OCI-LY1 (cell line): Measurements from ENCODE around the gene ABCA13.

Source experiments
- H2AFZ ChIP-seq: fragments of 200-600 bp; sonication (generic), shearing (Covaris generic); 2 replicates; pipeline ENCODE4 v1.6.0; 2014; ENCODE audit warnings: antibody characterized with exemption, mild to moderate bottlenecking, low read length
- H3F3A ChIP-seq: fragments of 200-600 bp; sonication (generic), shearing (Covaris generic); 2 replicates; pipeline ENCODE4 v1.6.0; 2014; ENCODE audit warnings: mild to moderate bottlenecking, antibody characterized with exemption, low read length, moderate library complexity; ENCODE audit not compliant: insufficient read depth
- H3K27ac ChIP-seq: fragments of 200-600 bp; sonication (generic); 2 replicates; pipeline ENCODE4 v1.5.1; 2014; ENCODE audit warnings: low read length, mixed run types, mild to moderate bottlenecking, low read depth; ENCODE audit not compliant: poor library complexity, severe bottlenecking
- H3K27me3 ChIP-seq: fragments of 200-600 bp; sonication (generic); 2 replicates; pipeline ENCODE4 v1.6.0; 2014; ENCODE audit warnings: antibody characterized with exemption, mild to moderate bottlenecking, low read length, moderate library complexity; ENCODE audit not compliant: insufficient read depth
- H3K36me3 ChIP-seq: fragments of 200-600 bp; sonication (generic); 2 replicates; pipeline ENCODE4 v1.6.1; 2014; ENCODE audit warnings: mild to moderate bottlenecking, antibody characterized with exemption, low read length, moderate library complexity, mixed read lengths; ENCODE audit not compliant: insufficient read depth
- H3K4me1 ChIP-seq: fragments of 200-600 bp; sonication (generic); 2 replicates; pipeline ENCODE4 v1.5.1; 2014; ENCODE audit warnings: mild to moderate bottlenecking, low read length, moderate library complexity; ENCODE audit not compliant: insufficient read depth, severe bottlenecking
- H3K4me2 ChIP-seq: fragments of 200-600 bp; sonication (generic), shearing (Covaris generic); 2 replicates; pipeline ENCODE4 v1.6.1; 2014; ENCODE audit warnings: low read length
- H3K4me3 ChIP-seq: fragments of 200-600 bp; sonication (generic); 2 replicates; pipeline ENCODE4 v1.5.1; 2014; ENCODE audit warnings: low read length, low read depth, mild to moderate bottlenecking, mixed read lengths; ENCODE audit not compliant: poor library complexity, severe bottlenecking
- H3K79me2 ChIP-seq: fragments of 200-600 bp; shearing (Covaris generic); 2 replicates; pipeline ENCODE4 v1.6.1; 2016; ENCODE audit warnings: mixed run types, low read length, mixed read lengths; ENCODE audit not compliant: insufficient read depth
- H3K9ac ChIP-seq: fragments of 200-600 bp; sonication (generic), shearing (Covaris generic); 2 replicates; pipeline ENCODE4 v1.6.1; 2014; ENCODE audit warnings: mild to moderate bottlenecking, low read length, mixed read lengths
- H3K9me2 ChIP-seq: fragments of 200-600 bp; sonication (generic), shearing (Covaris generic); 2 replicates; pipeline ENCODE4 v1.6.1; 2014; ENCODE audit warnings: low read depth, mild to moderate bottlenecking, low read length, mixed read lengths
- H3K9me3 ChIP-seq: fragments of 200-600 bp; shearing (Covaris generic); 2 replicates; pipeline ENCODE4 v1.6.1; 2014; ENCODE audit warnings: low read length, mixed read lengths
- H4K20me1 ChIP-seq: fragments of 200-600 bp; sonication (generic), shearing (Covaris generic); 2 replicates; pipeline ENCODE4 v1.6.0; 2016; ENCODE audit warnings: mild to moderate bottlenecking, low read length; ENCODE audit not compliant: insufficient read depth
- CTCF ChIP-seq: fragments of 200-600 bp; sonication (generic), shearing (Covaris generic); IDR thresholded peaks from 2 replicates; pipeline ENCODE4 v1.5.1; 2017; ENCODE audit warnings: mild to moderate bottlenecking, antibody characterized with exemption, low read length, moderate library complexity, mixed read lengths
- EZH2 ChIP-seq: fragments of 200-600 bp; sonication (generic), shearing (Covaris generic); IDR thresholded peaks from 2 replicates; pipeline ENCODE4 v1.8.0; 2017; ENCODE audit warnings: borderline replicate concordance, mixed run types, mild to moderate bottlenecking, antibody characterized with exemption, low read length, moderate library complexity, mixed read lengths

ABCA13 gene

DNA sequence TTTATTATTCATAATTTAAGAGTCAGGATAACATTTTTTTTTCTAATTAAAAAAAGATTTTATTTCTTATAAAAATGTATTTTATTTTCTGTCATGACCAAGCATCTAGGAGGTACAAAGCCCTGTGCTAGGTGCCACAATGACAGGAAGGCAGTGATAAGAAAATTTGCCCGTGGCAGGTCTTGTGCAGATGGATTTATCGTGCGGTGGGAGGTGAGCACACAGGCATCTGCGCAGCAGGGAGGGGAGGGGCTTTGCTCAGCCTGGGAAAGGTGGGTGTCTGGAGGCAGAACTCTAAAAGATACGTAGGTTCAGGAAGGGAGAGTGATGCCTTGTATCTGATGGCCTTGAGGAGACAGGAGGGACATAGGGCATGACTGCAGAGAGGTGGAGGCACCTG, 115.6 kb downstream of the ABCA13 start:
- Histone ChIP-seq H3K36me3 (no peaks in the 10 kb centered on the region), H3K9ac (no peak overlapping the region), H2AFZ (no peak overlapping the region), H3K4me1 (no peaks in the 10 kb centered on the region), H3K4me2 (no peak overlapping the region), H3K9me3 (no peaks in the 10 kb centered on the region), H3K79me2 (no peaks in the 10 kb centered on the region), H3K27ac (no peak overlapping the region), H3K4me3 (no peak overlapping the region), H3F3A (no peaks in the 10 kb centered on the region), H3K27me3 (0 out of 2 replicates have a peak, but pooled peaks cover 3% of the 10 kb centered on the region), H4K20me1 (no peaks in the 10 kb centered on the region), H3K9me2 (no peaks in the 10 kb centered on the region)
- TF ChIP-seq CTCF, result no peak
- TF ChIP-seq EZH2, result no peak

- no peaks in the 10 kb centered on the region for H3F3A ChIP-seq
- no peaks in the 10 kb centered on the region for H3K36me3 ChIP-seq
- no peaks in the 10 kb centered on the region for H3K9me2 ChIP-seq
- no peak overlapping the region for H3K4me3 ChIP-seq
- H3K4me2 ChIP-seq, result no peak overlapping the region
- no peak overlapping the region for H3K9ac ChIP-seq
- H2AFZ ChIP-seq, result no peak overlapping the region
- H4K20me1 ChIP-seq, result no peaks in the 10 kb centered on the region
- H3K27me3 ChIP-seq, result 0 out of 2 replicates have a peak, but pooled peaks cover 5% of the 10 kb centered on the region
- H3K9me3 ChIP-seq, result no peaks in the 10 kb centered on the region
- no peak overlapping the region for H3K27ac ChIP-seq
- TF ChIP-seq EZH2 (no peak), CTCF (no peak)
- no peaks in the 10 kb centered on the region for H3K4me1 ChIP-seq
- no peaks in the 10 kb centered on the region for H3K79me2 ChIP-seq
Observed at GRCh38 chr7:48289656-48290055, 118.4 kb downstream of the ABCA13 start.

DNA sequence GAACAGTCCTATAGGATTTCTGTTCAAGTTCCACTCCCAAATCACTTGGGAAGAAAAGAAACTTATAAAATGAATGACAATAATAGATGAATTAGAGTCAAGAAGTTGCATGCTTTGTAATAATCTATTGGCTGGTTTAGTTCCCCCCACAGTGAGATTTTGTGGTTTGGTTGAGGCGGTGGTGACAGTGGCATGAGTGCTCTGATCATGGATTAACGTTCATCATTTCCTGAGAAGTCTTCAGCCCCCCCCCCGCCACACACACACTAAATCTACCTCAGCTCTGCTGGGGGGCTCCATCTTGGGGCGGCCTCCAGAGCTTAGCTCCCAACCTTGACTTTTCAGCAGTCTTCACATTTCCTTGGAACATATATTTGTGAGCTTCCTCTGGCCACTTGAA, 121.7 kb downstream of the ABCA13 start:
- Histone ChIP-seq H3K4me2 (no peak overlapping the region), H3K9me3 (no peaks in the 10 kb centered on the region), H3K9me2 (no peaks in the 10 kb centered on the region), H3K36me3 (no peaks in the 10 kb centered on the region), H4K20me1 (no peaks in the 10 kb centered on the region), H3K79me2 (no peaks in the 10 kb centered on the region), H3K9ac (no peak overlapping the region), H2AFZ (no peak overlapping the region), H3K27ac (no peak overlapping the region), H3K4me3 (no peak overlapping the region), H3F3A (no peaks in the 10 kb centered on the region), H3K4me1 (no peaks in the 10 kb centered on the region), H3K27me3 (peaks cover 5% of the 10 kb centered on the region; the same call in 1 of the 2 replicates)
- TF ChIP-seq CTCF (no peak), EZH2 (no peak)
